DMS53 treated with DMSO at 0.1 percent for 48 hours (cell line): ENCODE results near the gene UBE2E1.

Experiments
- DNase-seq: peaks from one replicate; lab custom pipeline; 2025; ENCODE audit not compliant: unreplicated experiment; lab: John Stamatoyannopoulos, UW

The UBE2E1 gene

DNA sequence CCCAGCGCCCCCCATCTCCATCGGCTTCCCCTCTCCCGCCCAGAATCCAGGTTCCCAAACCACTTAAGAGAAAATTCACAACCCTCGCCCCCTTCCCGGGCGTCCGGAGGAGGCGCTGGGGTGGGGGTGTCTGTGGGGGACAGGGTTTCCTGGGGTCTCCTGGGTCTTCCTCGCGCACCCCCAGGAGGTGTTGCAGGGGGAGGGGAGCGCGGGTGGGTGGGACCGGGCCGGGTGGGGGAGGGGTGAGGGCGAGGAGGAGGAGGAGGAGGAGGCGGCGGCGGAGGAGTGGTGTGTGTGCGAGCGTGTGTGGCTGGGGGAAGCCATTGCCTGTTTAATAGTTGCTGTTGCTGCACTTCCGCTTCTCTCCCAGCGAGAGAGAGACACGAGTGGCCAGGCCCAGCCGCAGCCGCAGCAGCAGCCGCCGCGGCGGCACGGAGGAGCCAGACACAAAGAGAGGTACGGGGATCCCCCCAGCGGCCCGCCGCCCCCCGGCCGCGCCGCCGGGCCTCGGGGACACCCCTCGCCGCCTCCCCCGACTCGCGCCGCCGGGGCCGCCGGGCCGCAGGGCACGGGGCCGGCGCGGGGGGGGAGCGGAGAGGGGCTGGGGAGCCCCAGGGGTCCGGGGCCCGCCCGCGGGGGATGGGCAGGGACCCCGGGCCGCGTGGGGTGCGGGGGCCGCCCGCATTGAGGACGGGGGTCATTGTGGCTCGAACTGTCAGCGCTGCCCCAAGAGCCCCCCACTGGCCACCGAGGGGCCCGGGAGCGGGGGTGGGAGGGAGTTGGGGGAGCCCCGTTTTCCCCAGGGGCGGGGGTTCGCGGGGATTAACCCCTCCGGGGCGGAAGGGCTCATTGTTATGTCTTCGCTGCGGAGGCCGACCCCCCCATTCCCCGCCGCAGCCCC, at the start of gene UBE2E1:
TSS of gene UBE2E1 (plus strand) at position 323 of the 901 bp plus-strand sequence. CDS start 1,315 bp downstream, outside the sequence.
- DNase-seq = no peak

DNA sequence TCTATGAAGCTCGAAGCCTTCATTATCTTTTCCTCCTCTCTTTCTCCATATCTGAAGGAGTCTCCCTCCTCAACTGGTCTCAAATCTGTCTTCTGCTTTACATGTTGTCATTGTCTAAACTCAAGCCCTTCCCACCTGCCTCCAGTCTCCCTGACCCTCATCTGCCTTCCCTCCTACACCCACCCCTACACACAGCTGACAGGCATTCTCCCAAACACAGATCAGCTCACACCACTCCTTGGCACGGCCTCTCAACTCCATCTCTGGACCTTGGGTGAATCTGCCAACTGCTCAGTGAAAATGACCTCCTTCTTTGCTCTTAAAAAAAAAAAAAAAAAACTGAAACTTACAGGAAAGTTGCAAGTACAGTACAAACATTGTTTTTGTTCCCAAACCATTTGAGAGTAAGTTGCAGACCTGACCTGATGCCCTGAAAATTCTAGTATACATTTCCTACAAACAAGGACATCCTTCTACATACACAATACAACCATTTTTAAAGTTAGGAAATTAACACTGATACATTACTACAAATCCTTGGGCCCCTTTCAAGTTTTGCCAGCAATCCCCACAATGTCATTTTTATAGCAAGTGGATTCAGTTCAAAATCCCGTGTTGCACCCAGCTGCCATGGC, 49.4 kb upstream of the UBE2E1 start:
- DNase-seq = no peak

DNA sequence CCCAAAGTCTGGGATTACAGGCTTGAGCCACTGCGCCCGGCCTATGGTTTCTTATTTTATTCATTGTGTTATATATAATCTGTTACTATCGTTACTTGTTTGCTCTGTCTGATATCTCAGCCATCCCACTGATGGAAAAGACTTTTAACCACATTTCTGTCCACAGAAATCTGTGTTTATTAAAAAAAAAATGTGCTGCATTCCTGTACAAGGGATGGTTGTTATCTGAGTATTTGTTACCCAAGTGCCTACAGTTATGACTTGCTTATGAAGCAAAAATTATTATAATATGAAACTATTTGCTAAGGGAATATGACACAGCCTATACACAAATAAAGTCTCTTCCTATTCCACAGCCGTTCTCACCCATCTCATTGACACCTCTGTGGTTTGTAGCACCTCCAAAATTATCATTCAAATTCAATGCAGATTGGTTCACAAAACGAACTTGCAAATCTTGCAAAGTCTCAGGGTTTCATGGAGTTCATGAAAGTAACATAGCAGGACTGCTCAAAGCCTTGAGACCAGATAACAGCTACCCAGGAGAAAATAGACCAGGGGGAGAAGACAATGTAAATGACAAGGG, 47.4 kb upstream of the UBE2E1 start:
- no peak for DNase-seq

DNA sequence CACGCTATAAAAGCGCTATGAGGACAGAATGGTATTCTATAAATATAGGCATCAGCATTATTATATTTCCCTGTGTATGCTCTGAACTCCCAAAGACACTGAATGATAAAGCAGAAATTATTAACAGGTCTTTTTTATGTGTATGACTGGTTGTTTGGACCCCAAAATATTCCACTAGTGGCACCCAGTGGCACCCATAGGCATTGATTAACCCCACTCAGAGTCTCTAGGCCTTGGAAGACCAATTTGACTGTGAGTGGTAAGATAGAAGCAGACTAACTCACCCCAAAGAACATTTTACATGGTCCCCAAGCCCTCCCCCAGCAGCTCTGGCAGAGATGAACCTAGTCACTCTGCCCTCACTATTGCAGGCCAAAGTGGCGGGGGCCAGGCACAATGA, 45.4 kb upstream of the UBE2E1 start:
- DNase-seq = no peak

DNA sequence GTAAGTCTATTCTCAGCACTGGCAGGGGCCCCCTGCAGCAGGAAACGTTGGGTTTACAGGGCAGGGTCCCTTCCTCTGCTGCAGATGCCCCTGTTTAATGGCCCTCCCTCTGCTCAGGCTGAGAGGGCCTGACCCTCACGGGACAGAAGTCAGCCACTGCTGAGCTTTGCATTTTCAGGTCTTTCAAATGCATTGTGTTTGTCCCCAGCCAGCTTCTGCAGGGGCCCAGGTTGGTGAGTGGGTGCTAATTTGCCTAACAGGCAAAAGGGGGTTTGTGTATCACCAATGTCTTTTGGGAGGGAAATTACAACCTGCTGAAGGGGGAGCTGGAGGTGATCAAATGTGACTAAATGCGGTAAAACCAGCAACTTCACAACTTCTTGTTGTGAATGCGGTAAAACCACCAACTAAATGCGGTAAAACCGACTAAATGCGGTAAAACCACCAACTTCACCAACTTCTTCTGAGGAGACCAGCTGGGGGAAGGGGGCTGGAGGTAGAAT, 44.8 kb upstream of the UBE2E1 start:
- no peak for DNase-seq

DNA sequence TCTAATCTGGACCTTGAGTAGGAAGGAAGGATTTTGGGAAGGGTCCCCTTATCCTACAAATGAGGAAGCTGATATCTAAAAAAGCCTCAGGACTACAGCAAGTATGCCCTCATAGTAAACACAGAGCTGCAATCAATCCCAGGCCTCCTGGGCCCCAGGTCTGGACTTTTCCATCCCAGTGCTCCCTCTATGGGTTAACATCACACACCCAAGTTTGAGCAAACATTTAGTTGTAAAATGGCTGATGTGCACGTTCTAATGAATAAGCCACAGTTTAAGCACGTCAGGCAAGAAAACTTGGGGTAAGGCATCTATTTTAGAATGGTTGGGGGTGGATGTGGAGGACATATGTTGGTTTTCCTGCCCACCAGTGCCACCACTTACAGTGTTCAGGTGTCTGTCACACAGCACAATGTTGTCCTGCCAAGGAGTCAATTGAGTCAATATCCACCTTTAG, 44.3 kb upstream of the UBE2E1 start:
- DNase-seq = peak; percentile 12

DNA sequence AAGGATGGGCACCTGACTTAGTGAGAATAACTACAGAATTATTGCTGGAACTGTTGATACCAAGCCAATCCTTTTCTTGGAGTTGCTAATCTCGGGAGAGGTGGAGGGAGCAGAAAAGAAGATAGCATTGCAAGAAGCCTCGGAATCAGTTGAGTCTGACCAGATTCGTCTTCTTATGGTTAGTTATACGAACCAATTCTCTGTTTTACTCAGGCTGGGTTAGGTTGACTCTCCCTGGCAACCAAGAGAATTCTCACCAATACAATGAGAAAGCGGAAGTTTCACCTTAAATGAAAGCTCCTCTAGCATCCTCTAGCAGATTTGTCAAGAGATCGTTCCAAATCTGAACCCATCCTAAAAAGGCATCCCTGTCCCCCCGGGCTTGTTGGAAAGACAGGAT, 43.5 kb upstream of the UBE2E1 start:
- DNase-seq = no peak

DNA sequence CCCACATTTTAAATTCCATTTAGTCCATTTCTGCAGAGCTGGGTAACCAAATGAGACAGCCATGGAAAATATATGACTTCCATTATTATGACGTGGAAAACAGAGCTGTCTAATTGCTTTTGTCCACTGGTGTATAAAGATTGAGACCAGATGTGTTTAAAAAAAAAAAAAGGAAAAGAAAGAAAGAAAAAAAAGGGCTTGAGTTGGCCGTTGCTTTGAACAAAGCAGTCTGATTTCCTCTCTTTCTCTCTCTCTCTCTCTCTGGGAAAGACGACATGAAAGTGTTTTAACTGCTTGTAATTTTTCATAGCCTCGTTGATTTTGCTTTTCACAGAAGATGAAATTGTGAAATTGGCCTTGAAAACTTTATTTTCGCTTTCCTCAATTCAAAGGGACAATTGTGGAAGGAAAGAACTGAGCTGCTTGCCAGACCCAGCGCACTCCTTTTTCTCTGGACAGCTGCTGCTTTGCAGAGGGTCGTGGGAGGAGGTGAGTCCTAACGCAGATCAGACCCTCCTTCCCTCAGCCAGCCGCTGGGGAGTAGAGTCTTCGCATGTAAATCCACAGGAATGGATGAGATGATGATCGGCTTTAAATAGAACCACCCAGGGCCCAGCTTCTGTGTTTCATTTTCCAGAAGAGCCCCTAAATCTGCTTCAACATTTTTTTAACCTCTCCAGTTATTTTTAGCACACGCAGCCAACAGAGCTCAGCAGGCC, 42.8 kb upstream of the UBE2E1 start:
- no peak for DNase-seq

DNA sequence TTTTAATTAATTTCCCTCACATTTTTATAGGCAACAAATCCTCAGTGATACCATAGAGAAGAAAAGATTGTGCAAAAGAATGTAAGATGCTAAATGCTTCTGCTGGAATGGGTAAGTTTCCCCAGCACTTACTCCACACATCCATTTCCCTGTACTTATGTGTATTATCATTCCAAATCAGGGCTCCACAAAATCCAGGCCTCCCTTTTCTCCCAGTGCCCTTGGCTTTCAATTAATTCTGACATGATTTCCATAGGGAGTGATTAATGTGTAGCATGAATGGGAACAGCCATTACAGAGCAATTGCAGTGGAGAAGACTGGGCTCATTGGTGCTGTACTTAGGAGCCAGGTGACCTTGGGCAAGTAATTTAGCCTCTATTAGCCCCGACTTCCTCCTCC, 41.3 kb upstream of the UBE2E1 start:
- no peak for DNase-seq

DNA sequence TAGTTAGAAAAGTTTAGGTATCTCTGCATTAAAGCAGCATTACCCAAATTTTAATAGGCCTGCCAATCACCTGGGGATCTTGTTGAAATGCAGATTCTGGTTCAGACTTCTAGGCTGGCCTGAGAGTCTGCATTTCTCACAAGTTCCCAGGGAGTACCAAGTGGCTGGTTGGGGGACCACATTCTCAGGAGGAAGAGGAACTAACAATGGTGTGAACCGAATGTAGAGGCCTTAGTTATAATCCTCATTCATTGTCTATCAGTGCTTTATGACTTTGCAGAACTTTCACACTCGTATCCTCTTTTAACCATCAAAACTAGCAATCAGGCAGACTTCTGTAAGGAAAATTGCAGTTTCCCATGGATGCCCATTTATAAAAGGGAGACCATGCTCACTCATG, 38.2 kb upstream of the UBE2E1 start:
- no peak for DNase-seq

DNA sequence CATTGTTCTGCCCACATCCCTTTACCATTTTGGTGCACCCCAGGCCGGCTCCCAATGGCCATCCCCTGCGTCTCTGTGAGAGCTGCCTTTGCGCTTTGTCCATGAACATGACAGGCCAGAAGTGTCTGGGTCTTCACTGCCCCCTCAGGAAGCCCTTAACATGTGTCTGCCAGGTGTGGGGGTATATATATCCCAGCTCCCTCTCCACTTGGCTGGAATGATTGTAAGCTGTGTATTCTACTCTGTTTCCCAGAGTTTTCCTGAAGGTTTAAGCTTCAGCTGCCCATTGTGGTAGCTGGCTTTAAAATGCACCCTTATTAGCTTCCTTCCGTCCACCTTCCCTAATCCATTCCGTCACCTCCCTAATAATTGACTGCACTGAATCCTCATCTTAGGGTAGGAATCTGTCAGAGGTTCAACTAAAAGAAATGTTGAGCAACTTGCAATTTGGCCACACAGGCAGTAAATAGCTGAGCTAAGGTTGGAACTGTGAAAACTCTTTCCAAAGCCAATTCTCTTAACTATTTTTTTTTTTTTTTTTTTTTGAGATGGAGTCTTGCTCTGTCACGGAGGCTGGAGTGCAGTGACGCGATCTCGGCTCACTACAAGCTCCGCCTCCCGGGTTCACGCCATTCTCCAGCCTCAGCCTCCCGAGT, 30.4 kb upstream of the UBE2E1 start:
- no peak for DNase-seq

DNA sequence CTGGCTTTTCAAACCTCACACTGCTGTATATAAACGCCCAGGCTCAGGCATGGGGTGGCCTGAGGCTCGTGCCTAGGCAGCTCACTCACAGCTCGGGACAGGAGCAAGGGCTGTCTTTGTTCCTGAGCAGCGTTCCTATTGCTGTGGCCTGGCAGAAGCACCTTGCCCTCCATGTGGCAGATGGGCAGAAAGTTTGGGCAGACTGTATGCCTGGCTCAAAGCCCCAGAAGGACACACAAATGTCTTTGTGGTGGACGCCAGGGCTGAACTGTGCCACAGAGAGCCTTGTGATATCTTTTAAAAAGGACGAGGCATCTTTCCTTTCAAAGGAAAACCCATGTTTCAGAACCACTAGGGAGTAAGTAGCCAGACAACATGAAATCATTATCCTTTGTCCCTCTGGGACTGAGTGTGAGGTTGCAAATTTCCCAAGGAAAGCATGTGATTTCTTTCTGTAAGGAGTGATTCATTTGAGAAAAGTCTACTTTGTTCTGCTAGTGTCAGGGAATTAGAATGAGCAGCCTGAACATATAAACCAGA, 29.3 kb upstream of the UBE2E1 start:
- DNase-seq = no peak

DNA sequence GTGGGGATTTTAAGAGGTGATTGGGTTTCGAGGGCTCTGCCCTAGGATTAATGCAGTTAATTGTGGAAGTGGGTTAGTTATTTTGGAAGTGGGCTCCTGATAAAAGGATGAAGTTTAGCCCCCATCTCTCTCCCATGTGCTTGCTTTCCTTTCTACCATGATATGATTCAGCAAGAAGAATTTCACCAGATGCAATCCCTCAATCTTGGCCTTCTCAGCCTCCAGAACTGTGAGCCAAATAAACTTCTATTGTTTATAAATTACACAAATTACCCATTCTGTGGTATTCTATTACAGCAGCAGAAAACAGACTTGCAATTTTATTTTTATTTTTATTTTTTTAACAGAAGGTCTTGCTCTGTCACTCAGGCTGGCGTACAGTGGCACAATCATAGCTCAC, 27.3 kb upstream of the UBE2E1 start:
- no peak for DNase-seq

DNA sequence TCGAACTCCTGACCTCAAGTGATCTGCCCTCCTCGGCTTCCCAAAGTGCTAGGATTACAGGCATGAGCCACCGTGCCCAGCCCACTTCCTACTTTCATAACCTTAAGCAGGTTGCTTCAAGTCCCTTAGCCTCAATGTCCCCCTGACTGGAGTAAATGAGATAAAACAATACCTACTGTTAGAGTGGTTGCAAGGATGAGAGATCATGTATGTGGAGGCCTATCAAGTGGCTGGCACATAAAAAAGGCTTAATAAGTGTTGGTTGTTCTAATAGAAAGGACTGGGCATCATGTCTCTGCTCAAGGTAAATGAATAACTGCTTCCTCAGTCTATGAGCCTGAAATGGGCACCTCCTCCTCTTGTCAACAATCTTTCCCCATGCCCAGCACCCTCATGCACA, 25.9 kb upstream of the UBE2E1 start:
- no peak for DNase-seq

DNA sequence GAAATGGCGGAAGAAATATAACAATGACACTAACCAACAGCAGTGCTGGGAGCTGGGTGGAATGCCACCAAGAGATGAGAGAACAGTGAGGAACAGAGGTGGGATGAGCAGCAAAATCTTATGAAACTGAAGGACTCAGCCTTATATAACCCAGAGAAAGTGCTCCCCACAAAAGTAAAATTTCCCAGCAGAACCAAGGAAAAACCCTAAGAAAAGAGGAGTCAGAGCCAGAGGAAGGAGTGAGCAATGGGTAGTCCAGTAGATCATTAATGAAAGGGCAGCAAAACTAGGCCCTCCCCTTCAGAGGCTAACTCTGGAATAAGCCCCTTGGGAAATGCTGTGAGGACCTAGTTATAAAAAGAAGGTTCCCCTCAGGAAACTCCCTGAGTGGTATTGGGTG, 24.7 kb upstream of the UBE2E1 start:
- DNase-seq = no peak

DNA sequence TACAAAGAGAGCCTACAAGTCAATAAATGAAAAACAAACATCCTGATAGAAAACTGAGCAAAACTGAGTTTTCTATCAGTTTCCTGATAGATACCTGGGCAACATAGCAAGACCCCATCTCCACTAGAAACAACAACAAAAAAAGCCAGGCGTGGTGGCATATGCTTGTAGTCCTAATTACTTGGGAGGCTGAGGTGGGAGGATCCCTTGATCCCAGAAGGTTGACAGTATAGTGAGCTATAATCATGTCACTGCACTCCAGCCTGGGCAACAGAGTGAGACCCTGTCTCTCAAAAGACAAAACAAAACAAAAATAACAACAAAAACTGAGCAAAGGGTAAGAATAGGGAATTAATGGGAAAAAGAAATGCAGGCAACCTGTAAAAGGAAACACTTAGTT, 23.9 kb upstream of the UBE2E1 start:
- DNase-seq = no peak

DNA sequence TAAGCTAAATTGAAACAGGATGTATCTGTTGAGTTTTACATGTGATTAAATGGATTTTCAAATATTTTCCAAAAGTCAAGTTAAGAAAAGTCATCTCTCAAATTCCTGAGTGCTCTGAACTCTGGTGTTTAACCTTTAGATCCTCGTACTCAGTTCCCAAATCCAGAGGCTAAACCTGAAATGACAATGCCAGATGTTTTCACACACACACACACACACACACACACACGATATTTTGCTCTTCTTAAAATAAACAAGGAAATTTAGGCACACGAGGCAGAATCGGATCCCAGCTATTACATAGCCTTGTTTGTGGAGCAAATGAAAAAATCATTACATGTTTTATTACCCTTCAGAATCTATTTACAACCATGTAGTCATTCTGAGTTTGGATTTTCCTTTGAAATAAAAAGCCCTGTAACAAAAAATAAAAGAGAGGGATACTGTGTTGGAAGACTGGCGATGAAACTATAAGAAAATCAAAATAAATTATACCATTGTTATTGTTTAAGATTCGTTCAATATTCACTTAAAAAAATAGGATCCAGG, 20.6 kb upstream of the UBE2E1 start:
- no peak for DNase-seq

DNA sequence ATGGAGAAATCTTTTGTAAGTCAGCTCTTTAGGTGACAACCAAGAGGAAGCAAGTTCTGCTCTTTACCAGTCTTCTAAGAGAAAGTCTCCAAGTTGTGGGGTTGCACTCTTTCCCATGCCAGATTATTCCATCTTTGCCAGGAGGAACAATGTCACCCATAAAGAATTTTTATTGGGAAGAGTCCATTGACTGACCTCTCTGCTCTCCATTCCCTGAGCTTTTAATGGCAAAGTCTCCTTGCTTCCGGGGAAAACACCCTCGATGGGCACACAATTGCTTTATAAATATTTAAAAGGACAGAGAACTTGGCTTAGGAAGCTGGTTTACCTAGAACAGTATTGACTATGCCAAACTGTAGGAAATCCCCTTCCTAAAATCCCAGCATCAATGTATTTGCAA, 19.9 kb upstream of the UBE2E1 start:
- no peak for DNase-seq

DNA sequence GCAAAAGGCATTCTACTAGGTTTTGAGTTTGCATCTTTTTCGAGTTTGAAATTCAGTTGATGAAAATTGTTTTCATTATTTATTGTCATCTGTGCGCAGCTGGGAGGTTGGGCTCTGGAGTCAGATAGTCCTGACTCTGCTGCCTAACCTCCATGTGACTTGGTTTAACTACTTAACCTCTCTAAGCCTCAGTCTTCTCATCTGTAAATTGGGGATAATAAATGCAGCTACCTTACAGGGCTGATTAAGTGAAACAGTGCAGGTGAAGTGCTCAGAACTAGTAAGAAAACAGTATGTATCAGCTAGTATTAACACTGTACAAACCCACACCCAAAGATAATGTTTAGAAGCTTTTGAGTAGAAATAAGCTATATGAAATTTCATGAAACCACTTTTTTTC, 14.1 kb upstream of the UBE2E1 start:
- no peak for DNase-seq

DNA sequence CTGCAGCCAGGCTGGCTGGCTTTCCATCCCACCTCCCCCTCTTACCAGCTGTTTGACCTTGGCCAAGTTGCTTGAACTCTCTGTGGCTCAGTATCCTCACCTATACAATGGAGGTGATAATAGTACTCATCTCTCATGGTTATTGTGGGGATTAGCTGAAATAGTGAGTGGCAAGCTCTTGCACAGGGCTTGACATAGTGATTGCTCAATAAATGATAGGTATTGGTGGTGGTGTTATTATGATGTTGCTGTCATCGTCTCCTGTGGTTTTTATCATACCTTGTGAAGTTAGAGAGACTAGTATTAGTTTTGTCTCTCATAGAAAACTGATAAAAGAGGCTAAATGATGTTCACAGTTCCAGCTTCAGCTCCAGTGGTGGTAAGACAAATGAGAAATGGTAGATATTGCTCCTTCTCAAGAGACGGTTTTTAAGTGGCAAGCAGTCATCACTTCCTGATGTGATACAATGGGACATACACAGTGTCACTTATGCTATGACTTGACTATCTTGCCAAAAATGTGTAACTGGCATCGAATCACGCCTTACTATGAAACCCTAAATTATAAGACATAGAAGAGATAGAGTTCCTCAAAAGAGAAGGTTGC, 12.1 kb upstream of the UBE2E1 start:
- no peak for DNase-seq
